GM10266 (cell line): ENCODE data around the gene PARP3.
A peak's percentile ranks its signal among the peaks of the same experiment; 100 is the strongest.

Experiments
- DNase-seq: peaks from one replicate; pipeline ENCODE4 v3.0.0; 2012; ENCODE audit errors: extremely low spot score
- TF ChIP-seq, protein P1 (sequence below): IDR thresholded peaks from 2 replicates; pipeline ENCODE4 v1.5.1; 2012; ENCODE audit warnings: mild to moderate bottlenecking, low read depth; ENCODE audit not compliant: control insufficient read depth, insufficient read depth; ENCODE audit errors: missing control alignments

PARP3 gene

DNA sequence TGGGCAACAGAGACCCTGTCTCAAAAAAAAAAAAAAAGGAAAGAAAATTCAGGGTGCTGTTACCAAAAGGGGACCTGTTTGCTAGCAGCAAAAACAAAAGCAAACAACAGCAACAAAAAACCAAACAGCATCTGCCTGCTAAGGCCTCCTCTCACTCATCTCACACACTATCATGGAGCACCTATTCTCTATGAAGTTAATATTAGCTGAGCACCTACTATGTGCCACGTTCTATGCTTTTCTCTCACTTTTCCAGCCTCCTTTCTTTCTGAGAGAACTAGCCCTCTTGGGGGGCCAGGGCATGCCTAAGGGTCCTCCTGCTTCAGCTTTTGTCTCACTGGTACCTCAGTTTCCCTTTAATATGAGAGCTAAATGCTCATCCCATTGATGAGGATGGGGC, 12.6 kb downstream of the PARP3 start:
- TF ChIP-seq, protein P1, sequence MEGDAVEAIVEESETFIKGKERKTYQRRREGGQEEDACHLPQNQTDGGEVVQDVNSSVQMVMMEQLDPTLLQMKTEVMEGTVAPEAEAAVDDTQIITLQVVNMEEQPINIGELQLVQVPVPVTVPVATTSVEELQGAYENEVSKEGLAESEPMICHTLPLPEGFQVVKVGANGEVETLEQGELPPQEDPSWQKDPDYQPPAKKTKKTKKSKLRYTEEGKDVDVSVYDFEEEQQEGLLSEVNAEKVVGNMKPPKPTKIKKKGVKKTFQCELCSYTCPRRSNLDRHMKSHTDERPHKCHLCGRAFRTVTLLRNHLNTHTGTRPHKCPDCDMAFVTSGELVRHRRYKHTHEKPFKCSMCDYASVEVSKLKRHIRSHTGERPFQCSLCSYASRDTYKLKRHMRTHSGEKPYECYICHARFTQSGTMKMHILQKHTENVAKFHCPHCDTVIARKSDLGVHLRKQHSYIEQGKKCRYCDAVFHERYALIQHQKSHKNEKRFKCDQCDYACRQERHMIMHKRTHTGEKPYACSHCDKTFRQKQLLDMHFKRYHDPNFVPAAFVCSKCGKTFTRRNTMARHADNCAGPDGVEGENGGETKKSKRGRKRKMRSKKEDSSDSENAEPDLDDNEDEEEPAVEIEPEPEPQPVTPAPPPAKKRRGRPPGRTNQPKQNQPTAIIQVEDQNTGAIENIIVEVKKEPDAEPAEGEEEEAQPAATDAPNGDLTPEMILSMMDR: no peak

DNA sequence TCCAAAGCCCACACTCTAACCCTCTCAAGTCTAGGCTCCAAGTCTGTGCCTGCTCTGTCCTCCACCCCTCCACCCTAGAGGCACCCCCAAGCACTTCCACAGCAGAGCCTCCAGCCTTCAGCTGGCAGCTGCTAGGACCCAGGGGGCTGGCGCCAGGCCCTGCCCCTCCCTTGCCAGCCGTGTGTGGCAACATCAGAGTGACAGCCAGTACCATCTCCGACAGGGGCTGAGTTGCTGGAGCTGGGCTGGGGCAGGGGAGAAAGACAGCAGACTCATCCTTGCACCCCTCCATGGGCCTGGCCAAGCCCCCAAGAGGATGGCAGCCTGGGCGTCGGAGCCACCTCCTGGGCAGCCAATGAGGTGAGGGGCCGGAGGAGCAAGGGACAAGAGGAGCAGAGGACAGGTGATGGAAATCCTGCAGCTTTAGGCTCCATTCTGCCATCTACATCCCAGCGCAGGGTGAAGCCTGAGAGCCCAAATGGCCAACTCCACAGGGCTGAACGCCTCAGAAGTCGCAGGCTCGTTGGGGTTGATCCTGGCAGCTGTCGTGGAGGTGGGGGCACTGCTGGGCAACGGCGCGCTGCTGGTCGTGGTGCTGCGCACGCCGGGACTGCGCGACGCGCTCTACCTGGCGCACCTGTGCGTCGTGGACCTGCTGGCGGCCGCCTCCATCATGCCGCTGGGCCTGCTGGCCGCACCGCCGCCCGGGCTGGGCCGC, 13.2 kb downstream of the PARP3 start, which contains the start of gene GPR62:
TSS of gene GPR62 (plus strand) at position 207 of the 718 bp plus-strand sequence. CDS start at position 479, 272 bp downstream.
- no peak for DNase-seq
- TF ChIP-seq, protein P1: no peak

More for the DNA sequence above, 12.6 kb downstream of the PARP3 start:
- no peak for DNase-seq

DNA sequence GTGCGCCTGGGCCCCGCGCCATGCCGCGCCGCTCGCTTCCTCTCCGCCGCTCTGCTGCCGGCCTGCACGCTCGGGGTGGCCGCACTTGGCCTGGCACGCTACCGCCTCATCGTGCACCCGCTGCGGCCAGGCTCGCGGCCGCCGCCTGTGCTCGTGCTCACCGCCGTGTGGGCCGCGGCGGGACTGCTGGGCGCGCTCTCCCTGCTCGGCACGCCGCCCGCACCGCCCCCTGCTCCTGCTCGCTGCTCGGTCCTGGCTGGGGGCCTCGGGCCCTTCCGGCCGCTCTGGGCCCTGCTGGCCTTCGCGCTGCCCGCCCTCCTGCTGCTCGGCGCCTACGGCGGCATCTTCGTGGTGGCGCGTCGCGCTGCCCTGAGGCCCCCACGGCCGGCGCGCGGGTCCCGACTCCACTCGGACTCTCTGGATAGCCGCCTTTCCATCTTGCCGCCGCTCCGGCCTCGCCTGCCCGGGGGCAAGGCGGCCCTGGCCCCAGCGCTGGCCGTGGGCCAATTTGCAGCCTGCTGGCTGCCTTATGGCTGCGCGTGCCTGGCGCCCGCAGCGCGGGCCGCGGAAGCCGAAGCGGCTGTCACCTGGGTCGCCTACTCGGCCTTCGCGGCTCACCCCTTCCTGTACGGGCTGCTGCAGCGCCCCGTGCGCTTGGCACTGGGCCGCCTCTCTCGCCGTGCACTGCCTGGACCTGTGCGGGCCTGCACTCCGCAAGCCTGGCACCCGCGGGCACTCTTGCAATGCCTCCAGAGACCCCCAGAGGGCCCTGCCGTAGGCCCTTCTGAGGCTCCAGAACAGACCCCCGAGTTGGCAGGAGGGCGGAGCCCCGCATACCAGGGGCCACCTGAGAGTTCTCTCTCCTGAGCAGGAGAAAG, 14.0 kb downstream of the PARP3 start:
- TF ChIP-seq, protein P1: peak; percentile 20
- DNase-seq: peak; percentile 66

GRCh38 chr3:51957520-51958205, 15.5 kb downstream of the PARP3 start:
- TF ChIP-seq, protein P1: no peak
- DNase-seq: no peak

DNA sequence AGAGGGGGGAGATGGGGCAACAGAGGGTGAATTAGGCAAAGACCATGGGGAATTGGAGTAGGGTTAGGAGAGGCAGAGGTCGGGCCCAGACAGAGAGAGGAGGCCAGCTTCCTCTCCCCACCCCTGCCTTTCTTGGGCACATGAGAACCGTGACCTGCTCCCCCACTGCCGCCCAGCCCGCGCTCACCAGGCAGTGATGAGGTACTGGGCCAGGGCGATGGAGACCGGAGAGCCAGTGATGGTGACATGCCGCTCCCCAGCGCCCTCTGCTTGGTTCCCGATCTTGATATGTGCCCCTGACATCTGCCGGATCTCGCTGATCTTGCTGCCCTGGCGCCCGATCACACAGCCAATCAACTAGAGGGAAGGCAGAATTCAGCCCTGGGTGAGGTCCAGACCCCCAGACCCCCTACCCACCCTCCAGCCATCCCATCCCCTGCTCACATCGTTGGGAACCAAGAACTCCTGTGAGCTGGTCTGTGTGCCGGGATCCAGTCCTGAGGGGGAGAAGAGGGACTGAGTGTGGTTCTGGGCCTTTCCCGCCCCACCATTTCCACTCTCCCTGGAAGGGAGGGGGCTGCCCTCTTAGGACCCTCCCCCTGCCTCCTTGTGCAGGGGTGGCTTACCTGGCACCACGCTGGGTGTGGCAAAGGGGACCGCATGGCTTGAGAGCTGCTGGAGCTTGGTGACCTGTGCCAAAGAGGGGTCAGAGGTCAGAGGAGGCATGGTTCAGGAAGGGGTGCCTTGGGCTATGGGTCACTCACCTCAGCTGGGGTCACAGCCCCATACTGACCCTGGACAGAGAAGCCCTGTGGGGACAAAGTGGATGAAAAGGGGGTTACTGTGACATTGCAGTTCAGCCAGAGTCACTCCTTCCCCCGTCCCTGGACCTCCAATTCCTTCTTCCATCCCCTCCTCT, 16.7 kb downstream of the PARP3 start:
- DNase-seq: no peak
- TF ChIP-seq, protein P1: no peak

GRCh38 chr3:51959651-51960050, 17.5 kb downstream of the PARP3 start:
- TF ChIP-seq, protein P1: no peak
- DNase-seq: no peak
